ENCODE measurements around the gene MYF6. TPM values are rescaled to one million over a fixed set of nuclear protein-coding genes. Genes with fewer than 3 reads are reported as not detected.

MYF6 gene
- total RNA-seq, 1 donor from 2014 or later = not detected

DNA sequence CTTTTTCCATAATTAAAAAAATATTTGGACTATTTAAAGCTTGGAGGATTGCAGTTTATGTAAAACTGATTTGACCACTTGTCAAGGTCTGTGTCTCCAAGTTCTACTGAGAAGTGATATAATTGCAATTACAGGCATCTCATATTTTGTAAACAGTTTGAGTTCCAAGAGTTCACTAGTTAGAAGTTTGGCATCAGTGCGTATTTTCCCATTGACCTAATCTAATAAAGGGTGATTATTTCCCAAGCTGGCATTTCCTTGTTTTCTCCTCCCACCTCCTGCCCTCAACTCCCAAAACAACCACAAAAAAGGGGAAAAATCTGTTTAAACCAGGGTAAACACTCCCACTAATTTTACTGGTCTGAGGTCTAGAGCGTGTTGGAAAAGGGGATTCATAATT, 3.0 kb upstream of the MYF6 start:
- no peak for DNase-seq (ENCODE audit: low spot score)

GRCh38 chr12:80707830-80708258, 410 bp downstream of the MYF6 start:
- DNase-seq (ENCODE audit: low spot score) = no peak

- DNase-seq (ENCODE audit: low spot score) = no peak
Observed at GRCh38 chr12:80708259-80708974, 983 bp downstream of the MYF6 start.

- no peak for DNase-seq (ENCODE audit: low spot score)
Observed at GRCh38 chr12:80708975-80709328, 1.5 kb downstream of the MYF6 start.

GRCh38 chr12:80709811-80710726, 2.6 kb downstream of the MYF6 start:
- no peak for DNase-seq (ENCODE audit: low spot score)

GRCh38 chr12:80710727-80711449, 3.5 kb downstream of the MYF6 start:
- no peak for DNase-seq (ENCODE audit: low spot score)

- no peak for DNase-seq (ENCODE audit: low spot score)
Observed at GRCh38 chr12:80711866-80712265, 4.4 kb downstream of the MYF6 start.

DNA sequence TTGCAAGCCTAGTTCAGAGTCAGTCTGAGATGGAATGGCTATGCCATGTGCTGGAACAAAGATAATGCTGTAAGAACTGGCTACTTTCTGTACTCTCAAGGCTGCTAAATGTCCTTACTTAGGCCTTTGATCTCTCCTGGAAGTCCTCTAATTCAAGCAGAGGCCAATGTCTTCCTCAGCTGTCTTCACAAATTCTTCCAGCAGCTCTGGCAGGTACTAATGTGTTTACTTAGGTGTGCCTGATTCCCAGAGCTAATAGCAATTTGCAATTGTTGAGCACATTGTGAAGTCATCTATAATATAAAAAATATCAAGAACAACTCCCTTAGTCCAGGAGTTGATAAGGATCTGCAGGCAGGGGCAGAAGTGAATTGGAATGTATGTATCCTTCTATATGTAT, 5.4 kb downstream of the MYF6 start:
- DNase-seq (ENCODE audit: low spot score) = no peak

- no peak for DNase-seq (ENCODE audit: low spot score)
Observed at GRCh38 chr12:80713419-80713818, 6.0 kb downstream of the MYF6 start.

GRCh38 chr12:80714055-80714454, 6.6 kb downstream of the MYF6 start:
- no peak for DNase-seq (ENCODE audit: low spot score)

DNA sequence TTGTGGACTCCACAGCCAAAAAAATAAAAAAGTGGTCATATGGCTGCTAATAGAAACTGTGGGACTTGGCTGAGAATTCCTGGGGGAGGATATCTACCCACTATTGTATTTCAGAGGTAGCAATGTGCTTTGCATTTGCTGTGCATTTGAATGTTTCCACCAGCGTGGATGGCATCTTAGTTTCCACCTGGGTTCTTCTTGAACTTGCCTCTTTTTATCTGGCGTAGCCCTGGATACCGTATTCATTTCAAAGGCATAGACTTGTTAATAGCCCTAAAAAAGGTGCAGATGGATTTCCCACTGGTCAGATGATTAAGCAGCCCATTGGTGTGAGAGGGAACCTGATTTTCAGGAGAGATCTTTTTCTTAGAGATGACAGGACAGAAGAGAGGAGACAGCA, 7.4 kb downstream of the MYF6 start:
- DNase-seq (ENCODE audit: low spot score) = no peak

DNA sequence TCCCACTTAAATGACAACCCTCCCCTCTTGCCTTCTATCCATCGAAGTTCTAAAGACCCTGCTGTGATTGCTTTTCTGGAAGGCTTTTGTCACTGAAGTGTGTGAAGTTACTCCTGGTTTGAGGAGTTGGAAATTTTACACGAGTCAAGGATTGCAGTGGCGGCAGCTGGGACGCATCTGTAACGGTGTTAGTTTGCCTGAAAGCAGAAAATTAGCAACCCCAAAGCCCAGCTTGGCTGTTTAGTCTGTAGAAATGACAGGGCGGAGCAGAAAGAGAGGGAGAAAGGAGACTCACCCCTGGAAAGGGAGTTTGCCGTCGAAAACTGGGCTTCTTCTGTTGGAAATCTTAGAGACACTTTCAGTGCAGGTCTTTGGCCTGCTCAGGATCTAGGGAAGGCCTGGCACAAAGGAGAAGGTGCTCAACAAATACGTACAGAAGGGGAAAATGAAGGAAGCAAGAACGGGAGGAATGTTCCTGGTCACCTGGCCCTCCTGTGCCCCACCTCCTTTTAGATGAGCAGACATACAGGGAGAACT, 8.3 kb downstream of the MYF6 start:
- no peak for DNase-seq (ENCODE audit: low spot score)

DNA sequence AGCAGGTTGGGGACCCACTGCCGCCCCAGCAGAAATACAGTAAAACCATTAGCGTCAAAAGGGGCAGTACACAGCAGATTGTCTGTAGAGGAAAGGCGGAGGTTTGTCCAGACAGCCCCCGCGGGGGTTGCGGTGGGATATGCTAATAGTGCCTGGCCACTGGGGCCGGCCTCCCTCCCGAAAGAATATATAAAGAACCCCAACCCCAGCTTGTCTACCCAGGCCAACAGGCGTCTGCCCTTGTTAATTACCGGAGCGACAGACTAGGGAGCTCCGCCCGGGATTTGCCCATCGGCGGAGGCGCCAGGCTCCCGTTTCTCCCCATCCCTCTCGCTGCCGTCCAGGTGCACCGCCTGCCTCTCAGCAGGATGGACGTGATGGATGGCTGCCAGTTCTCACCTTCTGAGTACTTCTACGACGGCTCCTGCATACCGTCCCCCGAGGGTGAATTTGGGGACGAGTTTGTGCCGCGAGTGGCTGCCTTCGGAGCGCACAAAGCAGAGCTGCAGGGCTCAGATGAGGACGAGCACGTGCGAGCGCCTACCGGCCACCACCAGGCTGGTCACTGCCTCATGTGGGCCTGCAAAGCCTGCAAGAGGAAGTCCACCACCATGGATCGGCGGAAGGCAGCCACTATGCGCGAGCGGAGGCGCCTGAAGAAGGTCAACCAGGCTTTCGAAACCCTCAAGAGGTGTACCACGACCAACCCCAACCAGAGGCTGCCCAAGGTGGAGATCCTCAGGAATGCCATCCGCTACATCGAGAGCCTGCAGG, 9.4 kb downstream of the MYF6 start, which contains the start of gene MYF5:
Gene MYF5, plus strand, starts transcription at position 217 of the 774 bp plus-strand sequence. Its CDS starts 152 bp downstream, at position 369.
- DNase-seq (ENCODE audit: low spot score) = no peak

- DNase-seq (ENCODE audit: low spot score) = no peak
Observed at GRCh38 chr12:80717856-80718255, 10.4 kb downstream of the MYF6 start.

DNA sequence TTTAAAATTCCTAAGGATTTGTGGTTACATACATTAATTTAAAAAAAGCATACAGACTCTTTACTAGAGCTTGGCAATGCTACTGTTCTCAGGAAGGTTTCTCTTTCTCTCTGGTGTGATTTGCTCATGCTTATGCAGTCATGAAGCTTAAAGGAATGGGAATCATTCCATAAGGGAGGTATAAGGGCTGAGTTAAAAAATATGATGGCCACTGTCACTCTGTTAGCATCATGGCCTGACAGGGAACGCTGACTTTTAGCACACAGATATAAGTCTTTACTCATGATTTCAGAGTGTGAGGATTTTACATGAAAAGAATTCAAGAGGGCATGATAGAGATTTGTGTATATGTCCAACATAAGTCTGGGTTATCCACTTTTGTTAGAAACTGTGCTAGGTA, 13.1 kb downstream of the MYF6 start:
- DNase-seq (ENCODE audit: low spot score) = no peak

- no peak for DNase-seq (ENCODE audit: low spot score)
Observed at GRCh38 chr12:80721326-80721725, 13.9 kb downstream of the MYF6 start.

GRCh38 chr12:80745851-80746505, 38.5 kb downstream of the MYF6 start:
- DNase-seq (ENCODE audit: low spot score) = no peak

DNA sequence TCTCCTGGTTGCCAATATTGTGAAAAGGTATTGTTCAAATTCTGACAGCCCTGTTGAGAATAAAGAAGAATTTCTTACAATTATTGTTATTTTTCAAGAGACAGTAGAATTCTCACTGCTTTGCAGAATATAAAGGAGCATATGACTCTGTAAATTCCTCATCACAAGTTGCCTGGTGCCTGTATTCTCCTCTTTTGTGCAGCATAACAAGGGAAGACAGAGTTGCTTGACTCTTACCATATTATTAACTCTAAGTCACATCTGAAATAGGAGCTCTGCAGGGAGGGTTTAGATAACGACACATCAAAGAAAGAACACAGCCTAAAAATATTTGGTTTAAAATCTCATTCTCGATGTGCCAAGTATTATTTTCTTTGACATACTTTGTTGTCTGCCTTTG, 40.4 kb downstream of the MYF6 start:
- no peak for DNase-seq (ENCODE audit: low spot score)

GRCh38 chr12:80749456-80749855, 42.0 kb downstream of the MYF6 start:
- DNase-seq (ENCODE audit: low spot score) = no peak

DNA sequence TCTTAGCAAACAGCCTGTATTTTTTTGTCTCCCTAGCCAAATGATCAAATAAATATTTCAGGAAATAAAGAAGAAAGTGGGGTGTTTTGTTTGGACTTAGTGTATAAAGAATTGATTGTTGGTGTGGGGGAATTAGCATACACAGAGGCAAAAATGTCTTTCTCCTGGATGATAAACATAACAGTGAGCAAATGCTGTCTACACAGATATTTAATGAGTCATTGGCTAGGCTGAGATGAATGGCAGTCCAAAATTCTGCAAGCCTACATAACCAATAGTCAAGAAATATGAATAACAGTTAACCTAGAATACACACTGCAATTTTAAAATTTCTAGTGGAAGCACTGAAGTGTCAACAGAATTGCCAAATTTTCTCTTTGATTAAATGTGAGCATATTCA, 45.0 kb downstream of the MYF6 start:
- no peak for DNase-seq (ENCODE audit: low spot score)

GRCh38 chr12:80754274-80754673, 46.8 kb downstream of the MYF6 start:
- DNase-seq (ENCODE audit: low spot score) = no peak
